ENCODE results near the gene RNF41. TPM values are rescaled to one million over a fixed set of nuclear protein-coding genes. Genes with fewer than 3 reads are reported as not detected.

RNF41 gene
- polyA plus RNA-seq, 1 experiment, result 338 TPM

DNA sequence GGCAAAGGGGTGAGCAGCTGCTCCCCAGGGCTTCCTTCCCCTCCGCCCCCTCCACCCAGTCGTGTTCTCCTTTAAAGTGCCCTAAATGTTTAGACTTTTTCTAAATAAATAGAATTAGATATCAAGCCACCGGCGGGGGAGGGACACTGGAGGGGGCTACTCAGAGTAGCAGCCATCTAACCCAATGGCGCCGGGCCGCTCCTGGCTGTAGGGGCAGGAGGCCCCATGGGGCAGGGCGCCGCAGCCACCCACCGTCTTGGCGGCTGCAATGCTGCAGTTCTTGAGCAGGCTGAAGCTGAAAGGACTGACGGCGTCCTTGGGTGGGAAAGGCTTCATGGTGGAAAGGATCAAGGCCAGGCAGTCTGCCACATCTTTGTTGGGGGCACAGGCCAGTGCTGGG is 21.3 kb upstream of the RNF41 start:
- POLR2A ChIA-PET, result no interaction called here
- no peak for DNase-seq (ENCODE audit: low read depth)
- H3K27me3 ChIP-seq (ENCODE audit: control insufficient read depth, insufficient read depth, low read length), result no peaks in the 10 kb centered on the region
- H3K4me3 ChIP-seq (ENCODE audit: low read depth, low read length), result no peak overlapping the region
- TF ChIP-seq, protein P1, sequence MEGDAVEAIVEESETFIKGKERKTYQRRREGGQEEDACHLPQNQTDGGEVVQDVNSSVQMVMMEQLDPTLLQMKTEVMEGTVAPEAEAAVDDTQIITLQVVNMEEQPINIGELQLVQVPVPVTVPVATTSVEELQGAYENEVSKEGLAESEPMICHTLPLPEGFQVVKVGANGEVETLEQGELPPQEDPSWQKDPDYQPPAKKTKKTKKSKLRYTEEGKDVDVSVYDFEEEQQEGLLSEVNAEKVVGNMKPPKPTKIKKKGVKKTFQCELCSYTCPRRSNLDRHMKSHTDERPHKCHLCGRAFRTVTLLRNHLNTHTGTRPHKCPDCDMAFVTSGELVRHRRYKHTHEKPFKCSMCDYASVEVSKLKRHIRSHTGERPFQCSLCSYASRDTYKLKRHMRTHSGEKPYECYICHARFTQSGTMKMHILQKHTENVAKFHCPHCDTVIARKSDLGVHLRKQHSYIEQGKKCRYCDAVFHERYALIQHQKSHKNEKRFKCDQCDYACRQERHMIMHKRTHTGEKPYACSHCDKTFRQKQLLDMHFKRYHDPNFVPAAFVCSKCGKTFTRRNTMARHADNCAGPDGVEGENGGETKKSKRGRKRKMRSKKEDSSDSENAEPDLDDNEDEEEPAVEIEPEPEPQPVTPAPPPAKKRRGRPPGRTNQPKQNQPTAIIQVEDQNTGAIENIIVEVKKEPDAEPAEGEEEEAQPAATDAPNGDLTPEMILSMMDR (IDR thresholded peaks at IDR 0.05; ENCODE audit: insufficient read depth, low read depth, low read length), result no peak
- CTCF ChIA-PET, result interaction anchor here (1.7 kb wide), 1 partner anchor 10 kb away, joined by 4 read pairs; no protein-coding TSS in a partner anchor
- peaks cover 46% of the 10 kb centered on the region for H3K36me3 ChIP-seq (ENCODE audit: control insufficient read depth, insufficient read depth, low read length)

DNA sequence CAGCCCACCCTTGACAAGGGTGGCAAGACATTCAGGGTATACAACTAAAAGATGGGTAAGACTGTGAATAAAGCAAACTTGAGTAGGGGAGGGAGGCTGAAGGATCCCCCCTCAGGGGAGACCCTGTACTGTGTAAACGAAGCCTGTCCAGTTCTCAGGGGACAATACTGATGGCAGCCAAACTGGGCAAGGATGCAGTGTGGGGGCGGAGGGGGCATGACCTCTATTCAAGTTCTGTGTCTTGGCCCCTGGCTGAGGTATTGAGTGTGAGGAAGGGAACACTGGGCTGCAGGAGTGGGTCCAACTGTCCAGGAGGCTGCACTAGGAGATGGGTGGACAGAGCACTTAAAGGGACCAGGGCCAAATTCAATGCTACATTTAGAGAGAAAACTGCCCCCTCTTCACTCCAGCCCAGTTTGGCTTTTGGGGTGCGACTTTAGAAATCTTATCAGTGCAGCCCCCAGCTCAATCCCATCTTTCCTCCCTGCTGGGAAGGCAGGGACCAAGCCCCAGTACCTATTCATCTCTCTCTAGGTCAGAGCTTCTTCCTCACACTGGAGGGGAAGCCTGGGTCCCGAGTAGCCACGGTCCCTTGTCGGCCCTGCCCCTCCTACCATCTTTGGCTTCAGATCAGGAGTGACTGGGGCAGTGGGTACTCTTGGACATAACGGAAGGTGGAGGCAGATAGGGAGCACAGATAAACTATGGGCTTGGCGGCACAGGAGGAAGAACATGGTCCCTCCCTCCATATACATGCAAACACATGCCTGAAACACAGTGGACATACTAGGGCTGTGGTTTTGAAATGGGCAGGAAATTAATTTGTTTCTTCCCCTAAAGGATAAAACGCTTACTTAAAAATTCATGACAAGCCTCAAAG is 19.9 kb upstream of the RNF41 start:
- no peaks in the 10 kb centered on the region for H3K27me3 ChIP-seq (ENCODE audit: control insufficient read depth, insufficient read depth, low read length)
- DNase-seq (ENCODE audit: low read depth), result no peak
- ChIA-PET POLR2A (no interaction called here), CTCF (interaction anchor here (0.6 kb wide), 1 partner anchor 27 kb away, joined by 3 read pairs; no protein-coding TSS in a partner anchor)
- TF ChIP-seq, protein P1 (IDR thresholded peaks at IDR 0.05; ENCODE audit: insufficient read depth, low read depth, low read length), result no peak
- peaks cover 40% of the 10 kb centered on the region for H3K36me3 ChIP-seq (ENCODE audit: control insufficient read depth, insufficient read depth, low read length)
- H3K4me3 ChIP-seq (ENCODE audit: low read depth, low read length), result no peak overlapping the region

DNA sequence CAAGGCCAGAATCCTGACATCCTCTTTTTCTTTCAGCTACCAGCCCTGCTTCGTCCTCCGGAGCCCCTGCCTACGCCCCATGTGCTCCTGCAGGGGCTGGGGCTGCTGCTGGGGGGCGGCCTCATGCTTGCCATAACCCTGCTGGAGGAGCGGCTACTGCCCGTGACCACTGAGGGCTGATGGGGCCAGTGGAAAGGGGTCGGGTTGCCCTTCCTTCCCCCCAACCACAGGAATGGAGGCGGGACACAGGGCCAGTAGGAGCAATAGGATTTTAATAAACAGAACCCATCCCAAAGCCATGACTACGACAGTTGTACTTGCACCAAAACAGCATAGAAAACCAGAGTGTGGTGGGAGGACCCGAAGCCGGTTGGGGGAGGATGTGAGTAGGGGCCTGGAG is 15.8 kb upstream of the RNF41 start:
- peaks cover 18% of the 10 kb centered on the region for H3K36me3 ChIP-seq (ENCODE audit: control insufficient read depth, insufficient read depth, low read length)
- no peak for DNase-seq (ENCODE audit: low read depth)
- POLR2A ChIA-PET, result no interaction called here
- CTCF ChIA-PET, result interaction anchor here (0.7 to 2.3 kb wide), 3 partner anchors 21 to 45 kb away, joined by 3 to 15 read pairs (median 3); partner anchors contain the start of gene ANKRD52
- no peaks in the 10 kb centered on the region for H3K27me3 ChIP-seq (ENCODE audit: control insufficient read depth, insufficient read depth, low read length)
- TF ChIP-seq, protein P1 (IDR thresholded peaks at IDR 0.05; ENCODE audit: insufficient read depth, low read depth, low read length), result no peak
- H3K4me3 ChIP-seq (ENCODE audit: low read depth, low read length), result no peak overlapping the region

DNA sequence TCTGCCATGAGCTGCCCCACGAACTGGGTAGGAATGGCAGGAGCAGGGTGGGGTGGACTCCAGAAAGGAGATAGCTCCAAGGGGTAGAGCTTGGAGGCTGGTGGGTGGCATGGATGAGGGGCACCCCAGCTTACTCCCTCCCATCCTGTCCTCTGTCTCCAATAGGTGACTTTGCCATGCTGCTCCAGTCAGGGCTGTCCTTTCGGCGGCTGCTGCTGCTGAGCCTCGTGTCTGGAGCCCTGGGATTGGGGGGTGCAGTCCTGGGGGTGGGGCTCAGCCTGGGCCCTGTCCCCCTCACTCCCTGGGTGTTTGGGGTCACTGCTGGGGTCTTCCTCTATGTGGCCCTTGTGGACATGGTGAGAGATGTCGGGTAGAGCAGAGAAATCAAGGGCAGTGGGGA is 15.3 kb upstream of the RNF41 start:
- CTCF ChIA-PET, result interaction anchor here (0.7 to 2.3 kb wide), 5 partner anchors 15 to 45 kb away, joined by 3 to 15 read pairs (median 3); partner anchors contain the start of gene ANKRD52
- H3K36me3 ChIP-seq (ENCODE audit: control insufficient read depth, insufficient read depth, low read length), result peaks cover 16% of the 10 kb centered on the region
- POLR2A ChIA-PET, result no interaction called here
- no peaks in the 10 kb centered on the region for H3K27me3 ChIP-seq (ENCODE audit: control insufficient read depth, insufficient read depth, low read length)
- H3K4me3 ChIP-seq (ENCODE audit: low read depth, low read length), result no peak overlapping the region
- no peak for DNase-seq (ENCODE audit: low read depth)
- TF ChIP-seq, protein P1 (IDR thresholded peaks at IDR 0.05; ENCODE audit: insufficient read depth, low read depth, low read length), result no peak

DNA sequence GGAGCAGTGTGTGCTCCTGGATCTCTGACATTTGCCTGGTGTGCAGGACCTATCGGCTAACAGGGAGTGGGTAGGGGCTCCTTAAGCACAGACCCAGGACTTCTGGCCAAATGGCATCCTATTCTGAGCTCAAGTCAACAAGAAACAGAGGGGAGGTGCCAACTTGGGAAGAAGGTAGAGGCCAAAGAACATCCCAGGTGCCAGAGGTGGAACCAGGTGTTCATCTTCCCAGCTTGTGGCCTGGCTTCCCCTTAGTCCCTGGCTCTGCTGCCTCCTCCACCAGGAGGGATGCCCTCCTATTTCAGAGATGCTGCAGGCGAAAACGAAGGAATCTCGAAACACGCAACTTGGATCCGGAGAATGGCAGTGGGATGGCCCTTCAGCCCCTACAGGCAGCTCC is 14.4 kb upstream of the RNF41 start:
- H3K27me3 ChIP-seq (ENCODE audit: control insufficient read depth, insufficient read depth, low read length), result no peaks in the 10 kb centered on the region
- TF ChIP-seq, protein P1 (IDR thresholded peaks at IDR 0.05; ENCODE audit: insufficient read depth, low read depth, low read length), result no peak
- ChIA-PET POLR2A (no interaction called here), CTCF (interaction anchor here (0.9 to 2.3 kb wide), 3 partner anchors 11 to 22 kb away, joined by 3 to 15 read pairs (median 3); partner anchors contain the start of gene ANKRD52)
- DNase-seq (ENCODE audit: low read depth), result no peak
- peaks cover 14% of the 10 kb centered on the region for H3K36me3 ChIP-seq (ENCODE audit: control insufficient read depth, insufficient read depth, low read length)
- no peak overlapping the region for H3K4me3 ChIP-seq (ENCODE audit: low read depth, low read length)
